Astrocyte (in vitro differentiated cells and primary cell): ENCODE data around the gene YWHAE.

Experiments
- EZH2 ChIP-seq: IDR thresholded peaks from 2 replicates; pipeline ENCODE4 v1.6.1; 2012; ENCODE audit warnings: mild to moderate bottlenecking, low read length, inconsistent platforms; ENCODE audit not compliant: insufficient read depth
- TF ChIP-seq, protein P1 (sequence below): IDR thresholded peaks from 2 replicates; pipeline ENCODE4 v1.5.1; 2011; ENCODE audit warnings: low read depth, mild to moderate bottlenecking, inconsistent platforms, low read length, moderate library complexity; ENCODE audit not compliant: insufficient read depth

DNA sequence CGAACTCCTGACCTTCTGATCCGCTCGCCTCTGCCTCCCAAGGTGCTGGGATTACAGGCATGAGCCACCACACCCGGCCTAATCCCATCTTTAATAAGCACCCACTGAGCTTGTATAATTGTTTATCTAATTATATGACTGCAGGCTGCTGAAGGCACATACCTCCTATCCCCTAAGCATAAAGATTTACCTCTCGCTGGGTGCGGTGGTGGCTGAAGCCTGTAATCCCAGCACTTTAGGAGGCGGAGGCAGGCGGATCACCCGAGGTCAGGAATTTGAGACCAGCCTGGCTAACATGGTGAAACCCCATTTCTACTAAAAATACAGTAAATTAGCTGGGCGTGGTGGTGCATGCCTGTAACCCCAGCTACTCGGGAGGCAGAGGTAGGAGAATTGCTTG lies 20.1 kb upstream of the YWHAE start:
- no peak for TF ChIP-seq EZH2
- TF ChIP-seq, protein P1, sequence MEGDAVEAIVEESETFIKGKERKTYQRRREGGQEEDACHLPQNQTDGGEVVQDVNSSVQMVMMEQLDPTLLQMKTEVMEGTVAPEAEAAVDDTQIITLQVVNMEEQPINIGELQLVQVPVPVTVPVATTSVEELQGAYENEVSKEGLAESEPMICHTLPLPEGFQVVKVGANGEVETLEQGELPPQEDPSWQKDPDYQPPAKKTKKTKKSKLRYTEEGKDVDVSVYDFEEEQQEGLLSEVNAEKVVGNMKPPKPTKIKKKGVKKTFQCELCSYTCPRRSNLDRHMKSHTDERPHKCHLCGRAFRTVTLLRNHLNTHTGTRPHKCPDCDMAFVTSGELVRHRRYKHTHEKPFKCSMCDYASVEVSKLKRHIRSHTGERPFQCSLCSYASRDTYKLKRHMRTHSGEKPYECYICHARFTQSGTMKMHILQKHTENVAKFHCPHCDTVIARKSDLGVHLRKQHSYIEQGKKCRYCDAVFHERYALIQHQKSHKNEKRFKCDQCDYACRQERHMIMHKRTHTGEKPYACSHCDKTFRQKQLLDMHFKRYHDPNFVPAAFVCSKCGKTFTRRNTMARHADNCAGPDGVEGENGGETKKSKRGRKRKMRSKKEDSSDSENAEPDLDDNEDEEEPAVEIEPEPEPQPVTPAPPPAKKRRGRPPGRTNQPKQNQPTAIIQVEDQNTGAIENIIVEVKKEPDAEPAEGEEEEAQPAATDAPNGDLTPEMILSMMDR = no peak
